Measurements from ENCODE around the gene KCNK1. TPM values are rescaled to one million over a fixed set of nuclear protein-coding genes. Genes with fewer than 3 reads are reported as not detected.

Gene KCNK1
- total and polyA plus RNA-seq, 2 of the 8 experiments (the other 6 are each of a cell fraction or from before 2014, with no cell fraction given): 11.9 to 16.5 TPM

- Histone ChIP-seq H2AFZ (ENCODE audit: low read length) (no peak overlapping the region), H4K20me1 (replicated peaks in 1 of 2; ENCODE audit: control insufficient read depth in 1 of 2, insufficient read depth in 2 of 2, low read length in 2 of 2) (peaks cover 0 to 2% of the 10 kb centered on the region in 2 experiments), H3K14ac (ENCODE audit: insufficient read length) (no peak overlapping the region), H3K36me3 (ENCODE audit: control insufficient read depth in 2 of 4, insufficient read depth in 4 of 4, low read length in 3 of 4) (no peaks in the 10 kb centered on the region), H4K5ac (ENCODE audit: insufficient read length, low read depth, low read length) (no peak overlapping the region), H3K23ac (ENCODE audit: insufficient read length) (no peak overlapping the region), H3K23me2 (ENCODE audit: low read depth, low read length) (no peaks in the 10 kb centered on the region), H3K27me3 (replicated peaks in 1 of 4; ENCODE audit: control insufficient read depth in 3 of 4, extremely low read depth in 1 of 4, insufficient read depth in 3 of 4, low read length in 3 of 4) (no peaks in the 10 kb centered on the region), H2BK12ac (ENCODE audit: low read depth, low read length) (no peak overlapping the region), H2BK15ac (ENCODE audit: low read length) (no peak overlapping the region), H3K4me1 (replicated peaks in 1 of 4; ENCODE audit: control insufficient read depth in 3 of 4, insufficient read depth in 4 of 4, low read length in 3 of 4) (peaks cover 0 to 21% (median 6%) of the 10 kb centered on the region in 4 experiments; a peak in 6 of 7 replicates), H2BK20ac (ENCODE audit: low read length) (no peak overlapping the region), H3K9me3 (ENCODE audit: insufficient read depth in 2 of 2, low read depth in 1 of 2, low read length in 1 of 2) (peaks cover 0 to 4% of the 10 kb centered on the region in 2 experiments; a peak in 1 of 4 replicates), H3K4me3 (ENCODE audit: extremely low read depth in 1 of 4, insufficient read depth in 2 of 4, low read depth in 3 of 4, low read length in 4 of 4) (no peak overlapping the region), H4K8ac (ENCODE audit: extremely low read depth, insufficient read depth, low read length) (no peak overlapping the region), H3K9ac (replicated peaks in 1 of 4; ENCODE audit: extremely low read depth in 1 of 4, low read depth in 3 of 4, low read length in 3 of 4) (no peak overlapping the region), H3K18ac (ENCODE audit: extremely low read depth, low read length) (no peak overlapping the region), H3K79me2 (ENCODE audit: control insufficient read depth in 1 of 2, insufficient read depth in 2 of 2, low read length in 2 of 2) (no peaks in the 10 kb centered on the region; a peak in 1 of 4 replicates), H3K27ac (ENCODE audit: low read depth, low read length) (no peak overlapping the region), H2AK5ac (ENCODE audit: low read depth, low read length) (no peak overlapping the region), H4K91ac (replicated peaks; ENCODE audit: insufficient read length, low read length) (peak overlapping the region; percentile 16), H3K56ac (replicated peaks; ENCODE audit: insufficient read length, low read depth, low read length) (no peak overlapping the region), H3K4ac (replicated peaks; ENCODE audit: insufficient read length, low read depth, low read length) (no peak overlapping the region), H3K79me1 (ENCODE audit: low read depth, low read length) (no peaks in the 10 kb centered on the region), H2BK120ac (replicated peaks; ENCODE audit: low read depth, low read length) (no peak overlapping the region), H2BK5ac (ENCODE audit: low read depth, low read length) (no peak overlapping the region), H3K4me2 (ENCODE audit: insufficient read depth in 1 of 2, low read depth in 2 of 2, low read length in 2 of 2) (no peak overlapping the region)
- TF ChIP-seq BRCA1 (IDR thresholded peaks at IDR 0.05; ENCODE audit: low read depth, low read length) (no peak), HDAC2 (IDR thresholded peaks at IDR 0.05; ENCODE audit: borderline replicate concordance in 1 of 2, low read depth in 2 of 2, low read length in 2 of 2) (no peak), E2F6 (IDR thresholded peaks at IDR 0.05) (no peak), ASH2L (IDR thresholded peaks at IDR 0.05; ENCODE audit: low read length) (no peak), CBX5 (IDR thresholded peaks at IDR 0.05; ENCODE audit: low read depth, low read length) (no peak)
- WGBS, 2 experiments (ENCODE audit: extremely low coverage in 1 of 2, insufficient coverage in 1 of 2, insufficient read length in 1 of 2, insufficient replicate concordance in 2 of 2, low coverage in 1 of 2, low lambda C conversion rate in 2 of 2, missing lambda C conversion rate in 1 of 2): 82% methylated on average over 5 of the region's 5 CpGs; no CpG with 5 or more reads in 1 of the 2 experiments
- CTCF ChIA-PET (ENCODE audit: partially characterized antibody): no interaction called here
- FAIRE-seq (no peak), DNase-seq (ENCODE audit: low read depth in 1 of 2, low spot score in 2 of 2) (no peak)
- POLR2A ChIA-PET (ENCODE audit: partially characterized antibody): no interaction called here
Observed at GRCh38 chr1:233654658-233655280, 40.9 kb downstream of the KCNK1 start.

All from H1 (cell line).